ENCODE measurements around the gene GSG1.
"Not testable (repeated sequence)": the region's sequence is repeated elsewhere in the genome, so short reads cannot be mapped to it uniquely, and the experiment has no call there.

Gene GSG1

GRCh38 chr12:13049816-13050215 lies 53.7 kb downstream of the GSG1 start:
- DNase-seq: no peak

DNA sequence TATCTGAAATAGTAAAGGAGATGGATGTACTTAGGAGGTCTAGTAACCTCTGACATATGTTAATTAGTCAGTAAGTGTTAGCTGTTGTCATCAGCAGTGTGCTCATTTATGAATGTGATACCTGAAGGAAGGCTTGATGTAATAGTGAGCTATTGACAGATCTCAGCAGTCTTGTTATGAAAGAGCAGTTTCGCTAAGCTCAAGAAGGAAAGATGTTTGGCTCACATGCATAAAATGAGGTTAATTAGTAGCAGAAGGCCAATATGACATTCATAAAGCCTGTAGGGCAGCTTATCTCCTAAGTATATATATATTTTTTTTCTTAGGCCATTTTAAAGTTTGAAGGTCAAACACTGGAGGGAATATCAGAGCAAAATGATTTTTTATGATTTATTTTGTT lies 56.5 kb downstream of the GSG1 start:
- no peak for DNase-seq

DNA sequence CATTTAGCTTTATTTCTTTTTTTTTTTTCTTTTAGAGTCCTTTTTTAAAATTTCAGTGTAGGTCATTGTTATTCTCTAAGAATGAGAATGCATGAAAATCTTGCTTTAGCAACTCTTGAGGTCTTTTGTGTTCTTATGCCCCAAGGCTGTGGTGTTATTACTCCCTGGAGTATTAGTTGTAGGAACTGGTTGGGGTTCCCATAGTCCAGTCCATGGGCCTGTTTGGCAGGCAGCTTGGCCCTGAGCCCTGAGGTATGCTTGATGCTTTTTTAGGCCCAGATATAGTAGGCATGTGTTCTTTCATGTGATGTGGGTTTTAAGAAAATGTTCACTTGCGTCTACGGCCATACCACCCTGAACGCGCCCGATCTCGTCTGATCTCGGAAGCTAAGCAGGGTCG lies 57.7 kb downstream of the GSG1 start:
- DNase-seq: no peak

DNA sequence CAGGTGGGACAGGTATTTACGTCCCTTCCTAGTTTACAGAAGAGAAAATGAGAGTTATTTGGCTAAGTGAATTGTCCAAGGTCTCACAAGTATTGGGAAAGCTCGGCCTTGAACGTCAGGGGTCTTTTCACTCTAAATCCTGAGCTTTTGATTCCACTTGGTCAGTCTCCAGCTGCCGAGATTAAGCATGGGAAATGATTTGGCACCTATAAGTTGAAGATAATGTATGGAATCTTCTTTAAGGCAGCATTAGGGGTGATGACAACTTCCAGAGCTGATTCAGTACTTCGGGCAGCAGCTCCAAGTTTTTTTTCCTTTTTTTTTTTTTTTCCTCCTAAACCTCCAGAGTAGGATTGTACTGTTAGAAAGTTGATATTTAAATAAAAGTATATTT lies 58.6 kb downstream of the GSG1 start:
- no peak for DNase-seq

- DNase-seq: peak; percentile 14 to 52
These were observed 59.2 kb downstream of the GSG1 start, which contains the start of gene FAM234B for GRCh38 chr12:13044002-13044905. FAM234B (plus strand) TSS chr12:13044381; CDS start chr12:13044404, 23 bp downstream.

- DNase-seq: no peak
These were observed 60.7 kb downstream of the GSG1 start for GRCh38 chr12:13042666-13043230.

GRCh38 chr12:13041224-13041623 lies 62.2 kb downstream of the GSG1 start:
- no peak for DNase-seq

GRCh38 chr12:13039328-13039956 lies 64.0 kb downstream of the GSG1 start:
- no peak for DNase-seq

- no peak for DNase-seq
These were observed 64.8 kb downstream of the GSG1 start for GRCh38 chr12:13038491-13039161.

DNA sequence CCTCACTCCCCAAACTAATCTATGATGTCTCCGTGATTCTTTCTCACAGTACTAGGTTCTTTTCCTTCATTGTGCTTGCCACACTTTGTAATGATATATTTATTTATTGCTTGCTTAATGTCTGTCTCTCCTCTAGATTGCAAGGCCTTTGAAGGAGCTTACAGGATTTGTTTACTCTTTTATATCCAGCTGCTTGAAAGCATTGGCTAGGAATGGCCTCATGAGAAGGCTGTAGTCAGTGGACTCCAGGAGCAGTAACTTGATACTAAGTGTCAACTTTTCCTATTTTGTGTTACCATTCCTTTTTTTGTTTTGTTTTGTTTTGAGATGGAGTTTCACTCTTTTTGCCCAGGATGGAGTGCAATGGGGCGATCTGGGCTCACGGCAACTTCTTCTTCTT lies 66.6 kb downstream of the GSG1 start:
- no peak for DNase-seq

- DNase-seq: not testable (repeated sequence)
These were observed 68.1 kb downstream of the GSG1 start for GRCh38 chr12:13035335-13035734.

Data from AML-193 (cell line).